DMS79 (cell line): Measurements from ENCODE around the gene CACNA2D2.

Experiments
- DNase-seq: peaks from one replicate; lab custom pipeline; 2025; lab: John Stamatoyannopoulos, UW

CACNA2D2 gene

DNA sequence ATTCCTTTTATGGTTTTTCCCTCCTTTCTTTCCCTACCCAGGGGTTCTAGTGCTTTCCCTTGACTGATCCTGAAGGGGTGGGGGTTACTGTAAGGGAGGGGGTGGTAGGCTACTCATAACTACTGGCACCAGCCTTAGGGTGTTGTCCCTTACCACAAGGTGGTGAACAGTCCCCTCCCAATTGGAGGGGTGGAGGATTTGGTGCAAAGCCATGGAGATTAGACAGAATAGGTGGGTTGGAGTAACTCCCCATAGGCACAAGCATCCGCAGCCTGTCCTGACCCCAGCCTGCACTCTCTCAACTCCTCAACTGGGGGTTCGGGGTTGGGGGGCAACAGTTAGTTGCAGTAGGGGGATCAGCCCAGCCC is 178.3 kb downstream of the CACNA2D2 start:
- DNase-seq, result no peak

GRCh38 chr3:50324351-50325112 is 178.9 kb downstream of the CACNA2D2 start:
- DNase-seq, result no peak

- no peak for DNase-seq
Measured at GRCh38 chr3:50323614-50324199, 179.7 kb downstream of the CACNA2D2 start.

DNA sequence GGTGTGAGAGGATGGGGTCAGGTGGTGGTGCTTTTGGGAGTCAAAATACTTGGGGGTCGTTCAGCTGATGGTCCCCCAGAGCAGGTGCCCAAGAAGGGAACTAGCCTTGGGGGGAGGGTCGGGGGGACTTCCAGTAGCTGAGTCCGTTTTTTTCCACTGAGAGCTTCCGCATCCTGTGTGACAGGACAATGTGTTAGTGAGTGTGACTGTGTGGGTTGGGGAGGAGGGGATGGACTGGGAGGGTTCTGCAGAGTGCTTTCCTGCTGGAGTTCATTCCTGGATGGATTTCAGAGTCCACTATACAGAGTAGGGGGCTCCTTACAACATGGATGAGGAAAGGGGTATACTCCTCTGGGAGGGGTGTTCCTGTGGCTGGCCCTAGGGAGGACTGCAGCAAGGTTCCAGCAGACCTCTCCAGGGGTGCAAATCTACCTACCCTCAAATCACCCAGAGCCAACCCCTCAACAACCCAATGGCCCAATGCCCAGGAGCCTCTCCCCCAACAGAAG is 180.3 kb downstream of the CACNA2D2 start:
- no peak for DNase-seq

- peak; percentile 6 for DNase-seq
Measured at GRCh38 chr3:50322386-50323091, 180.9 kb downstream of the CACNA2D2 start, which contains the start of gene HYAL2. HYAL2 (minus strand) TSS chr3:50322745; CDS start chr3:50320489, 2,256 bp downstream.

- no peak for DNase-seq
Measured at GRCh38 chr3:50322115-50322385, 181.4 kb downstream of the CACNA2D2 start.

DNA sequence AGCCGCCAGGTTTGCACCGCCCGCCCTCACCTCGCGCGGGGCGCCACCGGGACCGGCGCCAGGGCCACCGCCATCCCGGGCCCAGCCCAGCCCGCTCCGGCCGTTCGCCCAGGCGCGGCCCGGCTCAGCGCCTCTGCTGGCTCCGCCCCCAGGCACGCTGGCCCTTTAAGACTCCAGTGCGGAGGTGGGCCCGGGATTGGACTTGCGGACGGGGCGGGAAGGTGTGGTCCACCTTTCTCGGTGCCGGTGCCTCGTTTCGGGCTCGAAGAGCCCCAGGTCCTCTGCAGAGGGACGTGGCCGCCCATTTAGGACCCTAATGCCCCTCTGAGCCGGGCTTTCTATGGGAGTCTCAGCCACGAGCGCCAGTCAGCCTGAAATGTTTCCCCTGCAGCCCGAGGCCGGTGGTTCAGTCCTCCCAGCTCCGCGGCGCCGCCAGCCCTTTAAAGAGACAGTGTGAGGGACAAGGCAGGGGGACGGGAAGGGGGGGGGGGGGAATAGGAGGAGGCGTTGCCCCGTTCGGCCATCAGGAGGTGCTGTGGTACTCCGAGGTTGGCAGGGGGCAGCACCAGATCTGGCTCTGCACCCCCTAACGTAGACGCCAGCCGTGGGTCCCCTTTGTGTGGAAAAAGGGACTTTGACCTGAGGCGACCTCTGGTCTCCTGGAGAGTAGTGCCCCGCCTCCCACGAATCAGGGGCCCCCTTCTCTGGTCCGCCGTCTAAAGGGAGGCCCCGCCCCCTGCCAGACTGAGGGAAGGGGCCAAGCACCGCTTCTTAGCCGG is 181.9 kb downstream of the CACNA2D2 start:
- peak; percentile 39 for DNase-seq

DNA sequence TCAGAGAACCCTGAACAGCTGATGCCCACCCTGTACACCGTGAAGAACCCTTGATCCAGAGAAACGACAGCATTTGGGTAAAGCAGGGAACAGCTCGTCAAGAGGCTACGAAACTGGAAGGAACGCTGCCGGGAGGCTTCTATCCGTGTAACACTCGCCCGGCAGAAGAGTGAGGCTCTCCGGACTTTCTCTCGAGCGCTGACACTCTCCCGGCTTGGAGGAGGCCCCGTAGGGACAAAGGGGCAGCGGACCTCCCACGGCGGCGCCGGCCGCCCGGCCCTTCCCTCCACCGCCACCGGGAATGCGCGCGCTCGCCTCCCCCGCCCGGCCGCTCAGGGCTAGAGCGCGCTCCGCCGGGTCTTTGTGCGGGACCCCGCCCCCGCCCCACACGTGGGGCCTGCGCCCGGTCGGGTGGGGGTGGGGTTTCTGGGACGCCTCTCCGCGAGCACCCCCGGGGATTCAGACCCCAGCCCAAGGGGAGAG is 182.5 kb downstream of the CACNA2D2 start:
- DNase-seq, result no peak

DNA sequence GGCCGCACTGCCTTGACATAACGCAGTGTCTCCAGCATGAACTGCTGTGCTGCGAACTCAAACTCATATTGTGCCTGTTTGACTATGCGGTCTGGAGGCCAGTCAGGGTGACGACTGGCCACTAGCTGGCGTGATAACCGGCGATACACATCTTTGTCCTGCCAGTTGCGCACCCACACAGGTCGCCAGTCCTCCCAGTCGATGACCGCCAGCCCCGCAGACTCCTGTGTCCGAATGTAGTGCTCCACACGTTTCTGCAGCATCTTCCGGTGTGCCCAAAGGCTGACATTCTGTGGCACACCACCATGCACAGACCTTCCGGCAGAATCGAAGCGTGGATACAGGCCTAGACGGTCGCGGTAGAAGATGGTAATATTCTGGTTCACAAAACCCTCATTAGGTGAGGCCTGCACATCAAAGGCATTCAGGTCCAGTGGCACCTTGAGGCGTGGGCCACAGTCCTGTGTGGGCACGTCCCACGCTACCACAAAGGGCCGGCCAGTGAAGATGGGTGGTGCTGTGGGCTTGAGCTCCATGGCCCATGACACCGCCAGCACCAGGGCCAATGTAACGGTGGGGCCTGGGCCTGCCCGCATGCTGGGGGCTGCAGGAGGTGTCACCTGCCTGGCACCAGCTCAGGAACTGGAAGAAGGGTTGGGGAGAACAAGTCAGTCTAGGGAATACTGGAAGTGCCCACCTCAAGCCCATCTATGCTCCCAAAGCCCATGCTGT is 183.4 kb downstream of the CACNA2D2 start:
- DNase-seq, result no peak

- DNase-seq, result no peak
Measured at GRCh38 chr3:50319181-50319893, 184.1 kb downstream of the CACNA2D2 start.

DNA sequence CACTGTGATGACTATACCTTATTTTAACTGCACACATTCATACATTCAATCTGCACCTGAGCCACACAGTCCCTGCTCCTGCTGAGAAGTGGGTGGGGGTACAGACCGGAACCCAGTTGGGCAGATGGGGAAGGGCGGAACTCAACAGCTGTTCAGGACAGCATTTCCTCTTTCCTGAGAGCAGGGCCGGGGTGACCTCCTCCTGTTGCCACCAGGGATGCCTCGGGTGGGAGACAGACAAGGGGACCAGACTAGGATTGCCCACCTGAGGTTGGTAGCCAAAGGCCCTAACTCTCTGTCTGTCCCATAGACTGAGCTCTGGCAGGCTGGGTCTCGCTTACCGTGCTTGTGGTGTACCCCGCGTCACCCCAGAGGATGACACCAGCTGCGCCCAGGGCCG is 184.8 kb downstream of the CACNA2D2 start:
- no peak for DNase-seq

DNA sequence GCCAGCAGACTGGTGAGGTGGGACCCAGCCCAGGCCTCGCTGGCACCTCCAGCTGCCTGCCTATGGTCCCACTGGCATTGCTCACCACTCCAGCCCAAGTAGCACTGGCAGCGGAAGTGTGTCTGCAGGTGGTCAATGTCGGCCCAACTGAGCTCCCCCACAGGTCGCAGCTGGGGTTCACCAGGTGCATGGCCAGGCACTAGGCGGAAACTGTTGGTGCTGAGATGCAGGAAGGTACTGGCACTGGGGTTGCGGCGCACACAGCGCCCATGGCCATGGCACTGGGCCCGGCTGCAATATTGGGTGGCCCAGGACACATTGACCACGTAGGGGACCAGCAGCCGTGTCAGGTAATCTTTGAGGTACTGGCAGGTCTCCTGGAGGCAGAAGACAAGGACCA is 185.3 kb downstream of the CACNA2D2 start:
- no peak for DNase-seq

DNA sequence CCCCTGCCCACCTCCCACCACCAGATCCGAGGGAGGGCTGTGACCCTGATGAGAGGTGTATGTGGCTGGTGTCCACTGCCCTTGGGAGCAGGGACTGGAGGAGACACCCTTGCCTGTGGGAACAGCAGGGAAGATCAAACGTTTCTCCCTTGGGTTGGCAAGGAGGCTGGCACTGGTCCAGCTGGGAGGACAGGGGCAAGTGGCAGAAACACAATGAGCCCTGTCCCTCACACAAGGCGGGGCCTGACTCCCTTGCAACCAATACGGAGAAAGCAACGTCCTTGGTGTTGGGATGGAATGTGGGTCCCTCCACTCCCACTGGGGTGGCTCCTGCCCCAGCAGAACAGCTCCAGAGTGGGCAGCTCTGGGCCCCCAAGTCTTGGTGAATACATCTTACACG is 186.1 kb downstream of the CACNA2D2 start:
- peak; percentile 13 for DNase-seq

DNA sequence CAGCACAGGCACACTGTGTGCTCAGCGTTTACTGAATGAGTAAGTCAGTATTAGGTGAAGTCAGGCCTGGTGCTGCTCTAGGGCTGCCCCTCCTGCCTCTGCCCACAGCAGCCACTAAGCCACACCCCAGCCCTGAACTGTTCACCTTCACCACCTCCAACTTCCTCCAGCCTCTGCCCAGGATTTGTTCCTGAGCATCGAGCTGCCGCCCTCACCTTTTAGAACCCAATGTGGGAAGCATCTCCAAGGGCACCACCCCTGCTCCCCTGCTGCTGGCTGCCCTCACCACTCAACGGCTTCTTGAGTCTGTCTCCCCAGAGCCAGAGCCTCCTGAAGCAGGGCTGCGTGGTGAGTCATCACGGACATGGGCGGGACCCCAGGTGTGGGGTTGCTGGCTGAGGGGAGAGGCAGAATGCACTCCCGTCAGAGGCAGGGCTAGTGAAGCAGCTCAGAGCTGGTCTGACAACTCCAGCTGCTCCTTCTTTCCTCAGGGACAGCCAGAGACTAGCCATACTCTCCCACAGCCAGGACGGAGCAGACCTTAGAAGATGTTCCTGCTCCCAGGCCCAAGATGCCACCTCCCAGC is 186.7 kb downstream of the CACNA2D2 start:
- peak; percentile 79 for DNase-seq

DNA sequence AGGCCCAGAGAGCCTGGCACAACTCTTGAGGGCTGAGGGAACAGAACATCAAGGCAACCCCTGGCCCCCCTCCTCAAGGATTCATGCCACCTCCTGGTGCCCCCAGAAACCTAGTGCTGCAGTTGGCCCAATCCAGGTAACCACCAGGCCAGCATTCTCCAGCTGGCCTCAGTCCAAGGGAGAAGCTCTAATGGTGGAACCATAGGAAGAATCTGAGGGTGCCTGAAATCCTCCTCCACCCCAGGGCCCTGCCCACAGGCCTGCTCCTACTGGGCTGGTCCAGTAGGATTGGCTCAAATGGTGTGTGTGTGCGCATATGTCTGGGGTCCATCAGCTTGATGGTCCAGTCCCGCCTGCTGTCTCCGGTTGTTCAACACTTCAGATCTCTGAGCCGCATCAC is 188.6 kb downstream of the CACNA2D2 start:
- DNase-seq, result no peak

GRCh38 chr3:50314342-50314741 is 189.1 kb downstream of the CACNA2D2 start:
- no peak for DNase-seq
